Body of pancreas (tissue), 4 donors: ENCODE data around the gene DDX5.

Experiments
- POLR2A ChIP-seq, 3 donors: fragments of 450-650 bp; IDR thresholded peaks; one replicate each; pipeline ENCODE4 v1.6.1; 2016; ENCODE audit warnings: antibody characterized with exemption in 3 of 3, mild to moderate bottlenecking in 2 of 3
- TF ChIP-seq, protein P1 (sequence below), 7 experiments: fragments of 450-650 bp in 4 of 7; fragments of 200-600 bp in 3 of 7; sonication (generic) in 3 of 7; IDR thresholded peaks; one replicate each; pipeline ENCODE4 v1.5.1; 2016 to 2019; ENCODE audit warnings: antibody characterized with exemption in 7 of 7

DNA sequence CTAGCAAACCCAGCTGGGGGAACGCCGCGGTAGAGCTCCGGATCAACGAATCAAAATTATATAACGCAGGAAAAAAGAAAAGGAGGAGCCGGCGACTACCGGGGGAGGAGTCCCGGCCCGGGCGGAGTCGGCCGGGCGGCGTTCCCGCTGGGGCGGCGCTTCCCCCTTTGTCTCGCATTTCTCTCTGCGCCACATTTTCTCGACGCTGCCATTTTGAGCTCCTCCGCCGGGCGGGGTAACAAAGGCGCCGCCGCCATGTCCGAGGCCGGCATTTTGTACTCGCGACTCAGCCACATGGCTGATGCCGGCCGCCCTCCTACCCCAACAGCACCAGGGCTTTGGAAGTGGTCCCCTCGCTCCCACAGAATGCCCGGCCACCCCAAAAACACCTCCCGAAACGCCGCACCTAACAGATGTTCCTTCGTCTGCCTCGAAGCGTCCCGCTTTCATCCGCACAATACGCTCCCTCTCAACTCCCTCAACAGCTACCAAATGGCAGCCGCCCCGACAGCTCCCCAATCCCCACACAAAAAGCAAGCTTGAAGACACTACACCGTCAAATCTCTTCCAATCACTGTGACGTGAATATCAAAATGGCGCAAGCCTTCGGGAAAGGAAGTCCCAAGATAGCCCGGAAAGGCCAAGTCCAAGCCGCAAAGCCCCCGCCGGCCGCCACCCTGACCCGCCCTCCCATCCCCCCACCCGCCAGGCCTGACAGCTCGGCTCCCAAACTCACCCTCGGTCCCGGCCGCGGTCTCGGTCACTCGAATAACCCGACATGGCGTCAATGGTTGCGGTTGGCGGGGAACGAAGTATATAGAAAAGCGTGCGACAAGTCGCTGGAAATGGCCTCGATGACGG is 519 bp downstream of the DDX5 start:
- TF ChIP-seq, protein P1, sequence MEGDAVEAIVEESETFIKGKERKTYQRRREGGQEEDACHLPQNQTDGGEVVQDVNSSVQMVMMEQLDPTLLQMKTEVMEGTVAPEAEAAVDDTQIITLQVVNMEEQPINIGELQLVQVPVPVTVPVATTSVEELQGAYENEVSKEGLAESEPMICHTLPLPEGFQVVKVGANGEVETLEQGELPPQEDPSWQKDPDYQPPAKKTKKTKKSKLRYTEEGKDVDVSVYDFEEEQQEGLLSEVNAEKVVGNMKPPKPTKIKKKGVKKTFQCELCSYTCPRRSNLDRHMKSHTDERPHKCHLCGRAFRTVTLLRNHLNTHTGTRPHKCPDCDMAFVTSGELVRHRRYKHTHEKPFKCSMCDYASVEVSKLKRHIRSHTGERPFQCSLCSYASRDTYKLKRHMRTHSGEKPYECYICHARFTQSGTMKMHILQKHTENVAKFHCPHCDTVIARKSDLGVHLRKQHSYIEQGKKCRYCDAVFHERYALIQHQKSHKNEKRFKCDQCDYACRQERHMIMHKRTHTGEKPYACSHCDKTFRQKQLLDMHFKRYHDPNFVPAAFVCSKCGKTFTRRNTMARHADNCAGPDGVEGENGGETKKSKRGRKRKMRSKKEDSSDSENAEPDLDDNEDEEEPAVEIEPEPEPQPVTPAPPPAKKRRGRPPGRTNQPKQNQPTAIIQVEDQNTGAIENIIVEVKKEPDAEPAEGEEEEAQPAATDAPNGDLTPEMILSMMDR (IDR thresholded peaks at IDR 0.05): peak in 2 of 7 experiments; percentile 8 to 18
- peak; percentile 30 to 59 (median 53) for TF ChIP-seq POLR2A (IDR thresholded peaks at IDR 0.05)
